ENCODE data around the gene SLC47A1. TPM values are rescaled to one million over a fixed set of nuclear protein-coding genes. Genes with fewer than 3 reads are reported as not detected.

Gene SLC47A1
- total RNA-seq, 4 donors from 2014 or later: 0.72 to 2.2 (median 1.4) TPM; not detected in 1

DNA sequence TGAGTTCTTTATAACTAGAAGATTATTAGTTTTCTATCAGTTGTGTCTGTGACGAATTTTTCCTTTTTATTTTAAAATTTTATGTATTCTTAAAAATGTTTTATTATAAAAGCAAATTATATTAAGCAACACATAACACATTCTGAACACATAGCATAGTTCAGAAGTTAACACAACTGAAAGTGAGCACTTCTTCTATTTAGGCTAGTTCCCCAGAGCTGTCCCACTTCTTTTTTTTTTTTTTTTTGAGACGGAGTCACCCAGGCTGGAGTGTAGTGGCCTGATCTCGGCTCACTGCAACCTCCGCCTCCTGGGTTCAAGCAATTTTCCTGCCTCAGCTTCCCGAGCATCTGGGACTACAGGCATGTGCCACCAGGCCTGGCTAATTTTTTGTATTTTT, 77.2 kb downstream of the SLC47A1 start:
- WGBS, 2 donors (ENCODE audit: low coverage in 1 of 2): 72 to 80% methylated on average over 1 to 5 of the region's 5 CpGs
- Histone ChIP-seq H3K36me3 (no peaks in the 10 kb centered on the region), H3K27me3 (no peaks in the 10 kb centered on the region), H3K27ac (no peak overlapping the region), H3K4me1 (peaks cover 0 to 11% (median 0%) of the 10 kb centered on the region in 3 donors), H3K9me3 (no peaks in the 10 kb centered on the region), H3K4me3 (no peak overlapping the region)
- no peak for ATAC-seq
- no peak for TF ChIP-seq POLR2A (IDR thresholded peaks at IDR 0.05)
- TF ChIP-seq, protein P1, sequence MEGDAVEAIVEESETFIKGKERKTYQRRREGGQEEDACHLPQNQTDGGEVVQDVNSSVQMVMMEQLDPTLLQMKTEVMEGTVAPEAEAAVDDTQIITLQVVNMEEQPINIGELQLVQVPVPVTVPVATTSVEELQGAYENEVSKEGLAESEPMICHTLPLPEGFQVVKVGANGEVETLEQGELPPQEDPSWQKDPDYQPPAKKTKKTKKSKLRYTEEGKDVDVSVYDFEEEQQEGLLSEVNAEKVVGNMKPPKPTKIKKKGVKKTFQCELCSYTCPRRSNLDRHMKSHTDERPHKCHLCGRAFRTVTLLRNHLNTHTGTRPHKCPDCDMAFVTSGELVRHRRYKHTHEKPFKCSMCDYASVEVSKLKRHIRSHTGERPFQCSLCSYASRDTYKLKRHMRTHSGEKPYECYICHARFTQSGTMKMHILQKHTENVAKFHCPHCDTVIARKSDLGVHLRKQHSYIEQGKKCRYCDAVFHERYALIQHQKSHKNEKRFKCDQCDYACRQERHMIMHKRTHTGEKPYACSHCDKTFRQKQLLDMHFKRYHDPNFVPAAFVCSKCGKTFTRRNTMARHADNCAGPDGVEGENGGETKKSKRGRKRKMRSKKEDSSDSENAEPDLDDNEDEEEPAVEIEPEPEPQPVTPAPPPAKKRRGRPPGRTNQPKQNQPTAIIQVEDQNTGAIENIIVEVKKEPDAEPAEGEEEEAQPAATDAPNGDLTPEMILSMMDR (IDR thresholded peaks at IDR 0.05): no peak
- TF ChIP-seq POLR2AphosphoS5 (IDR thresholded peaks at IDR 0.05): no peak
- no peak for TF ChIP-seq EP300 (IDR thresholded peaks at IDR 0.05)

DNA sequence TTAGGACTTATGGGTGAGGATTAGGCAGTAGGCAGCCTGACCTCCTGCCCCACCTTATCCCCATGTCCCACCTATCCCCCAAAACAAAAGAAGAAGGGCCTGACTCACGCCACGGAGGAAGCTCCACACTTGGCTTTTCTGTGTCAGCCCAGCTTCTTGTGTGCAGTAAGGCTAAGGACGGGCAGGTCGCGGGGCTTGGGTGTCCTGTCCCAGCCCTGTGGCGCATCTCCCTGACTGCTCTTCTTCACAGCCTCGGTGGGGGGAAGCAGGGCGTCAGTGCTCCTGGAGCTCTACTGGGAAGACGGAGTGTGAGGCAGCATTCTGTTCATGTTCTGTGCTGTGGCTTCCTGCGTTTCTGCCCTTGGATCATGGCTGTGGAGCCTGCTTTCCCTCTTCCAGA, 80.3 kb downstream of the SLC47A1 start:
- no peak overlapping the region for H3K27ac ChIP-seq
- H3K27me3 ChIP-seq: no peaks in the 10 kb centered on the region
- 70% methylated on average over 2 of the region's 10 CpGs; no CpG with 5 or more reads in 1 of the 2 donors for WGBS, 2 donors (ENCODE audit: low coverage in 1 of 2)

GRCh38 chr17:19614900-19615299, 81.2 kb downstream of the SLC47A1 start:
- H3K4me3 ChIP-seq: no peak overlapping the region

More for the DNA sequence above, 80.3 kb downstream of the SLC47A1 start:
- H3K9me3 ChIP-seq: peaks cover 0 to 16% (median 0%) of the 10 kb centered on the region in 3 donors
- peaks cover 0 to 11% (median 0%) of the 10 kb centered on the region in 3 donors for H3K4me1 ChIP-seq
- ATAC-seq: no peak
- H3K36me3 ChIP-seq: no peaks in the 10 kb centered on the region
- no peak for TF ChIP-seq POLR2AphosphoS5 (IDR thresholded peaks at IDR 0.05)
- H3K4me3 ChIP-seq: no peak overlapping the region

GRCh38 chr17:19618015-19618414, 84.4 kb downstream of the SLC47A1 start:
- no peaks in the 10 kb centered on the region for H3K36me3 ChIP-seq
- no peak for ATAC-seq
- TF ChIP-seq POLR2A (IDR thresholded peaks at IDR 0.05): no peak
- TF ChIP-seq EP300 (IDR thresholded peaks at IDR 0.05): no peak
- TF ChIP-seq, protein P1 (IDR thresholded peaks at IDR 0.05): no peak
- TF ChIP-seq POLR2AphosphoS5 (IDR thresholded peaks at IDR 0.05): no peak
- H3K4me1 ChIP-seq: peaks cover 0 to 11% (median 0%) of the 10 kb centered on the region in 3 donors
- H3K9me3 ChIP-seq: peaks cover 0 to 47% (median 0%) of the 10 kb centered on the region in 3 donors
- H3K27ac ChIP-seq: no peak overlapping the region
- no peaks in the 10 kb centered on the region for H3K27me3 ChIP-seq
- 88% methylated on average over 3 of the region's 3 CpGs for WGBS, 2 donors (ENCODE audit: low coverage in 1 of 2)
- no peak overlapping the region for H3K4me3 ChIP-seq

More at GRCh38 chr17:19614900-19615299, 81.2 kb downstream of the SLC47A1 start:
- peaks cover 0 to 25% (median 0%) of the 10 kb centered on the region in 3 donors for H3K9me3 ChIP-seq
- H3K4me1 ChIP-seq: peaks cover 0 to 11% (median 0%) of the 10 kb centered on the region in 3 donors
- no peak for TF ChIP-seq POLR2A (IDR thresholded peaks at IDR 0.05)
- TF ChIP-seq POLR2AphosphoS5 (IDR thresholded peaks at IDR 0.05): no peak
- TF ChIP-seq, protein P1 (IDR thresholded peaks at IDR 0.05): no peak
- no peak for TF ChIP-seq EP300 (IDR thresholded peaks at IDR 0.05)
- WGBS, 2 donors (ENCODE audit: low coverage in 1 of 2): 89 to 97% methylated on average over 4 of the region's 4 CpGs
- no peak for ATAC-seq
- no peaks in the 10 kb centered on the region for H3K27me3 ChIP-seq
- no peak overlapping the region for H3K27ac ChIP-seq
- H3K36me3 ChIP-seq: no peaks in the 10 kb centered on the region

GRCh38 chr17:19619705-19620325, 86.2 kb downstream of the SLC47A1 start:
- WGBS, 2 donors (ENCODE audit: low coverage in 1 of 2): 62 to 83% methylated on average over 2 of the region's 2 CpGs
- H3K4me1 ChIP-seq: no peaks in the 10 kb centered on the region
- H3K4me3 ChIP-seq: no peak overlapping the region
- ATAC-seq: no peak
- no peak overlapping the region for H3K27ac ChIP-seq
- H3K27me3 ChIP-seq: no peaks in the 10 kb centered on the region
- H3K36me3 ChIP-seq: no peaks in the 10 kb centered on the region
- no peak for TF ChIP-seq POLR2AphosphoS5 (IDR thresholded peaks at IDR 0.05)
- TF ChIP-seq, protein P1 (IDR thresholded peaks at IDR 0.05): no peak
- no peak for TF ChIP-seq POLR2A (IDR thresholded peaks at IDR 0.05)
- no peak for TF ChIP-seq EP300 (IDR thresholded peaks at IDR 0.05)
- peaks cover 0 to 47% (median 0%) of the 10 kb centered on the region in 3 donors for H3K9me3 ChIP-seq

Measured in gastroesophageal sphincter (tissue), 4 donors.